SK-N-SH (cell line): ENCODE measurements around the gene ARHGEF25. TPM values are rescaled to one million over a fixed set of nuclear protein-coding genes. Genes with fewer than 3 reads are reported as not detected.

Experiments
- CTCF ChIA-PET: fragments of 300-600, 350-600 bp; formaldehyde crosslinking; extraction: SDS; loops from one replicate; lab custom pipeline; 2021; lab: Yijun Ruan, JAX
- POLR2A ChIA-PET: fragments of 350-600 bp; sonication (Branson Sonifier 250); formaldehyde crosslinking; extraction: SDS; loops from one replicate; lab custom pipeline; 2020; ENCODE audit warnings: antibody characterized with exemption, inconsistent platforms; lab: Yijun Ruan, JAX
- DNase-seq: peaks from one replicate; pipeline ENCODE4 v3.0.0; 2012
- H2AFZ ChIP-seq: fragments of 200-600 bp; sonication (generic); 2 replicates; pipeline ENCODE4 v1.8.1; 2016; ENCODE audit warnings: antibody characterized with exemption, mild to moderate bottlenecking, low read depth
- H3F3A ChIP-seq: fragments of 200-600 bp; sonication (generic); replicated peaks from 2 replicates; pipeline ENCODE3; 2016; ENCODE audit warnings: antibody characterized with exemption, mild to moderate bottlenecking; ENCODE audit not compliant: insufficient read depth
- H3K27ac ChIP-seq, 2 experiments: fragments of 200-500 bp in 1 of 2; fragments of 200-600 bp in 1 of 2; sonication (Bioruptor generic) in 1 of 2; sonication (generic), shearing (Covaris generic) in 1 of 2; 2 replicates each; pipeline versions ENCODE4 v1.5.1 to v1.6.1; 2014 to 2016; ENCODE audit warnings: low read depth in 2 of 2, inconsistent platforms in 1 of 2, low read length in 1 of 2, mild to moderate bottlenecking in 1 of 2, mixed read lengths in 1 of 2
- H3K27me3 ChIP-seq: fragments of 200-600 bp; sonication (generic), shearing (Covaris generic); 2 replicates; pipeline ENCODE4 v1.6.1; 2016; ENCODE audit warnings: mixed run types; ENCODE audit not compliant: insufficient read depth
- H3K36me3 ChIP-seq, 2 experiments: fragments of 200-500 bp in 1 of 2; fragments of 200-600 bp in 1 of 2; sonication (Bioruptor generic) in 1 of 2; sonication (generic) in 1 of 2; replicated peaks in 1 of 2; 2 replicates each; pipeline versions ENCODE3 to v1.5.1; 2014 to 2016; ENCODE audit warnings: low read length in 1 of 2, mild to moderate bottlenecking in 1 of 2; ENCODE audit not compliant: insufficient read depth in 2 of 2, control insufficient read depth in 1 of 2
- H3K4me1 ChIP-seq, 2 experiments: fragments of 200-500 bp in 1 of 2; fragments of 200-600 bp in 1 of 2; sonication (Bioruptor generic) in 1 of 2; sonication (generic), shearing (Covaris generic) in 1 of 2; 2 replicates each; pipeline versions ENCODE4 v1.5.1 to v1.6.1; 2014 to 2016; ENCODE audit warnings: low read depth in 1 of 2, low read length in 1 of 2, mixed run types in 1 of 2; ENCODE audit not compliant: insufficient read depth in 2 of 2, control insufficient read depth in 1 of 2
- H3K4me2 ChIP-seq: fragments of 200-600 bp; sonication (generic), shearing (Covaris generic); 2 replicates; pipeline ENCODE4 v1.6.1; 2017; ENCODE audit warnings: mixed run types
- H3K4me3 ChIP-seq, 2 experiments: fragments of 200-500 bp in 1 of 2; fragments of 200-600 bp in 1 of 2; sonication (Bioruptor generic) in 1 of 2; sonication (generic), shearing (Covaris generic) in 1 of 2; 2 replicates each; pipeline versions ENCODE4 v1.5.1 to v1.8.1; 2014 to 2016; ENCODE audit warnings: low read depth in 2 of 2, inconsistent platforms in 1 of 2, low read length in 1 of 2, mild to moderate bottlenecking in 1 of 2, mixed read lengths in 1 of 2, moderate library complexity in 1 of 2
- H3K79me2 ChIP-seq: fragments of 200-600 bp; sonication (generic); 2 replicates; pipeline ENCODE4 v1.8.1; 2017; ENCODE audit warnings: mild to moderate bottlenecking; ENCODE audit not compliant: insufficient read depth
- H3K9ac ChIP-seq: fragments of 200-600 bp; sonication (generic); 2 replicates; pipeline ENCODE4 v1.6.1; 2017; ENCODE audit warnings: mixed run types
- H3K9me2 ChIP-seq: fragments of 200-600 bp; sonication (generic); 2 replicates; pipeline ENCODE4 v1.6.1; 2017; ENCODE audit warnings: mixed run types
- H3K9me3 ChIP-seq: fragments of 200-600 bp; sonication (generic); 2 replicates; pipeline ENCODE4 v1.6.1; 2017; ENCODE audit warnings: mixed run types, mild to moderate bottlenecking, moderate library complexity
- H4K20me1 ChIP-seq: fragments of 200-600 bp; sonication (generic); 2 replicates; pipeline ENCODE4 v1.6.1; 2017; ENCODE audit warnings: mild to moderate bottlenecking, mixed run types; ENCODE audit not compliant: insufficient read depth
- ELF1 ChIP-seq: IDR thresholded peaks from 2 replicates; pipeline ENCODE4 v1.4.0; 2012
- EP300 ChIP-seq, 2 experiments: IDR thresholded peaks; 2 replicates each; pipeline versions ENCODE4 v1.4.0 to v1.6.1; 2012; ENCODE audit warnings: borderline replicate concordance in 1 of 2, low read depth in 1 of 2, low read length in 1 of 2
- FOSL2 ChIP-seq: IDR thresholded peaks from 2 replicates; pipeline ENCODE4 v1.4.0; 2012; ENCODE audit warnings: low read depth, mild to moderate bottlenecking, moderate library complexity, borderline replicate concordance
- FOXJ3 ChIP-seq: sonication (generic); formaldehyde crosslinking; IDR thresholded peaks from 2 replicates; pipeline ENCODE4 v1.5.1; 2020; ENCODE audit warnings: mild to moderate bottlenecking, missing genetic modification reagents
- JUND ChIP-seq: IDR thresholded peaks from 2 replicates; pipeline ENCODE4 v1.4.0; 2012
- MAX ChIP-seq: IDR thresholded peaks from 2 replicates; pipeline ENCODE4 v1.4.0; 2012; ENCODE audit warnings: low read depth
- MXI1 ChIP-seq: IDR thresholded peaks from 2 replicates; pipeline ENCODE4 v1.6.1; 2012; ENCODE audit warnings: mild to moderate bottlenecking, low read depth, low read length, improper control_type of control experiment
- NFIC ChIP-seq: IDR thresholded peaks from 2 replicates; pipeline ENCODE4 v1.4.0; 2012; ENCODE audit warnings: borderline replicate concordance
- NRF1 ChIP-seq: IDR thresholded peaks from 2 replicates; pipeline ENCODE4 v1.6.1; 2012; ENCODE audit warnings: low read depth, mild to moderate bottlenecking, low read length
- RAD21 ChIP-seq: IDR thresholded peaks from 2 replicates; pipeline ENCODE4 v1.6.1; 2012; ENCODE audit warnings: mild to moderate bottlenecking, low read length
- RXRA ChIP-seq: IDR thresholded peaks from 2 replicates; pipeline ENCODE4 v1.4.0; 2012; ENCODE audit warnings: low read depth, mild to moderate bottlenecking, borderline replicate concordance
- SMC3 ChIP-seq: IDR thresholded peaks from 2 replicates; pipeline ENCODE4 v1.6.1; 2012; ENCODE audit warnings: low read depth, low read length, improper control_type of control experiment
- TAF1 ChIP-seq: IDR thresholded peaks from 2 replicates; pipeline ENCODE4 v1.6.1; 2012; ENCODE audit warnings: low read depth, mild to moderate bottlenecking, low read length, moderate library complexity, borderline replicate concordance
- TEAD4 ChIP-seq: IDR thresholded peaks from 2 replicates; pipeline ENCODE4 v1.4.0; 2012; ENCODE audit warnings: mild to moderate bottlenecking, borderline replicate concordance; ENCODE audit not compliant: insufficient read depth
- WGBS: methylation state at CpG from one replicate; pipeline ENCODE4 v1.1.6; 2017; ENCODE audit warnings: low lambda C conversion rate; 5-methylcytosine and 5-hydroxymethylcytosine counted together
- polyA plus RNA-seq, 3 experiments: library from polyadenylated mRNA; depleted of rRNA; stranded (reverse); fragments of >200 nt; gene quantifications; 2 replicates each; pipeline ENCODE4 v1.2.3, GENCODE V29; 2012
- TF ChIP-seq, protein P1 (sequence below): IDR thresholded peaks from 2 replicates; pipeline ENCODE4 v1.4.0; 2012; ENCODE audit warnings: low read depth, borderline replicate concordance
- TF ChIP-seq, protein P2 (sequence below): fragments of 200-600 bp; sonication (generic); IDR thresholded peaks from 2 replicates; pipeline ENCODE4 v1.6.1; 2017; ENCODE audit warnings: antibody characterized with exemption, mild to moderate bottlenecking, moderate library complexity
- TF ChIP-seq, protein P3 (sequence below): fragments of 150-350 bp; IDR thresholded peaks from 2 replicates; pipeline ENCODE4 v1.6.1; 2017; ENCODE audit warnings: antibody characterized with exemption, low read length, low read depth, borderline replicate concordance
- TF ChIP-seq, protein P4 (sequence below): IDR thresholded peaks from 2 replicates; pipeline ENCODE4; 2012

Gene ARHGEF25
- polyA plus RNA-seq, 1 of the 3 experiments (the other 2 are of a cell fraction): 48.1 TPM

GRCh38 chr12:57575771-57576612 lies 35.2 kb upstream of the ARHGEF25 start:
- Histone ChIP-seq H3K36me3 (peaks cover 23 to 71% of the 10 kb centered on the region in 2 experiments), H3K27me3 (no peaks in the 10 kb centered on the region), H3K27ac (no peak overlapping the region), H3K9ac (no peak overlapping the region), H3K79me2 (no peaks in the 10 kb centered on the region), H3K4me1 (no peaks in the 10 kb centered on the region), H3K4me3 (no peak overlapping the region), H3K4me2 (no peak overlapping the region), H3K9me2 (no peaks in the 10 kb centered on the region), H3F3A (no peaks in the 10 kb centered on the region), H3K9me3 (no peaks in the 10 kb centered on the region)
- no peak for DNase-seq
- ChIA-PET CTCF (interaction anchor here (1.1 to 11.3 kb wide), 5 partner anchors 7 to 117 kb away, joined by 5 to 110 read pairs (median 14); partner anchors contain the start of gene B4GALNT1), POLR2A (interaction anchor here (0.6 kb wide), 1 partner anchor 36 kb away, joined by 3 read pairs; no protein-coding TSS in a partner anchor)
- WGBS: 73% methylated on average over 6 of the region's 12 CpGs
- TF ChIP-seq MAX: no peak
- no peak for TF ChIP-seq NRF1
- TF ChIP-seq, protein P1, sequence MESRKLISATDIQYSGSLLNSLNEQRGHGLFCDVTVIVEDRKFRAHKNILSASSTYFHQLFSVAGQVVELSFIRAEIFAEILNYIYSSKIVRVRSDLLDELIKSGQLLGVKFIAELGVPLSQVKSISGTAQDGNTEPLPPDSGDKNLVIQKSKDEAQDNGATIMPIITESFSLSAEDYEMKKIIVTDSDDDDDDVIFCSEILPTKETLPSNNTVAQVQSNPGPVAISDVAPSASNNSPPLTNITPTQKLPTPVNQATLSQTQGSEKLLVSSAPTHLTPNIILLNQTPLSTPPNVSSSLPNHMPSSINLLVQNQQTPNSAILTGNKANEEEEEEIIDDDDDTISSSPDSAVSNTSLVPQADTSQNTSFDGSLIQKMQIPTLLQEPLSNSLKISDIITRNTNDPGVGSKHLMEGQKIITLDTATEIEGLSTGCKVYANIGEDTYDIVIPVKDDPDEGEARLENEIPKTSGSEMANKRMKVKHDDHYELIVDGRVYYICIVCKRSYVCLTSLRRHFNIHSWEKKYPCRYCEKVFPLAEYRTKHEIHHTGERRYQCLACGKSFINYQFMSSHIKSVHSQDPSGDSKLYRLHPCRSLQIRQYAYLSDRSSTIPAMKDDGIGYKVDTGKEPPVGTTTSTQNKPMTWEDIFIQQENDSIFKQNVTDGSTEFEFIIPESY: no peak
- TF ChIP-seq MXI1: no peak
- TF ChIP-seq FOSL2: no peak
- TF ChIP-seq RAD21: no peak
- TF ChIP-seq TAF1: no peak
- TF ChIP-seq, protein P2, sequence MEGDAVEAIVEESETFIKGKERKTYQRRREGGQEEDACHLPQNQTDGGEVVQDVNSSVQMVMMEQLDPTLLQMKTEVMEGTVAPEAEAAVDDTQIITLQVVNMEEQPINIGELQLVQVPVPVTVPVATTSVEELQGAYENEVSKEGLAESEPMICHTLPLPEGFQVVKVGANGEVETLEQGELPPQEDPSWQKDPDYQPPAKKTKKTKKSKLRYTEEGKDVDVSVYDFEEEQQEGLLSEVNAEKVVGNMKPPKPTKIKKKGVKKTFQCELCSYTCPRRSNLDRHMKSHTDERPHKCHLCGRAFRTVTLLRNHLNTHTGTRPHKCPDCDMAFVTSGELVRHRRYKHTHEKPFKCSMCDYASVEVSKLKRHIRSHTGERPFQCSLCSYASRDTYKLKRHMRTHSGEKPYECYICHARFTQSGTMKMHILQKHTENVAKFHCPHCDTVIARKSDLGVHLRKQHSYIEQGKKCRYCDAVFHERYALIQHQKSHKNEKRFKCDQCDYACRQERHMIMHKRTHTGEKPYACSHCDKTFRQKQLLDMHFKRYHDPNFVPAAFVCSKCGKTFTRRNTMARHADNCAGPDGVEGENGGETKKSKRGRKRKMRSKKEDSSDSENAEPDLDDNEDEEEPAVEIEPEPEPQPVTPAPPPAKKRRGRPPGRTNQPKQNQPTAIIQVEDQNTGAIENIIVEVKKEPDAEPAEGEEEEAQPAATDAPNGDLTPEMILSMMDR: no peak
- TF ChIP-seq JUND: no peak
- no peak for TF ChIP-seq NFIC
- TF ChIP-seq, protein P3, sequence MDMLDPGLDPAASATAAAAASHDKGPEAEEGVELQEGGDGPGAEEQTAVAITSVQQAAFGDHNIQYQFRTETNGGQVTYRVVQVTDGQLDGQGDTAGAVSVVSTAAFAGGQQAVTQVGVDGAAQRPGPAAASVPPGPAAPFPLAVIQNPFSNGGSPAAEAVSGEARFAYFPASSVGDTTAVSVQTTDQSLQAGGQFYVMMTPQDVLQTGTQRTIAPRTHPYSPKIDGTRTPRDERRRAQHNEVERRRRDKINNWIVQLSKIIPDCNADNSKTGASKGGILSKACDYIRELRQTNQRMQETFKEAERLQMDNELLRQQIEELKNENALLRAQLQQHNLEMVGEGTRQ: no peak
- no peak for TF ChIP-seq FOXJ3 (CRISPR knock-in tag)
- TF ChIP-seq ELF1: no peak
- no peak for TF ChIP-seq EP300 (IDR thresholded peaks at IDR 0.05; ENCODE audit: borderline replicate concordance in 1 of 2, low read depth in 1 of 2, low read length in 1 of 2)
- TF ChIP-seq SMC3: no peak
- TF ChIP-seq, protein P4, sequence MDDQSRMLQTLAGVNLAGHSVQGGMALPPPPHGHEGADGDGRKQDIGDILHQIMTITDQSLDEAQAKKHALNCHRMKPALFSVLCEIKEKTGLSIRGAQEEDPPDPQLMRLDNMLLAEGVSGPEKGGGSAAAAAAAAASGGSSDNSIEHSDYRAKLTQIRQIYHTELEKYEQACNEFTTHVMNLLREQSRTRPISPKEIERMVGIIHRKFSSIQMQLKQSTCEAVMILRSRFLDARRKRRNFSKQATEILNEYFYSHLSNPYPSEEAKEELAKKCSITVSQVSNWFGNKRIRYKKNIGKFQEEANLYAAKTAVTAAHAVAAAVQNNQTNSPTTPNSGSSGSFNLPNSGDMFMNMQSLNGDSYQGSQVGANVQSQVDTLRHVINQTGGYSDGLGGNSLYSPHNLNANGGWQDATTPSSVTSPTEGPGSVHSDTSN: no peak
- no peak for TF ChIP-seq RXRA
- no peak for TF ChIP-seq TEAD4
- TF ChIP-seq, all 33 proteins: peak for 0
- Histone ChIP-seq H2AFZ (no peak overlapping the region), H4K20me1 (no peaks in the 10 kb centered on the region)
